HG02571 (cell line): ENCODE data around the gene CAP2.
"Not testable (repeated sequence)": the region's sequence is repeated elsewhere in the genome, so short reads cannot be mapped to it uniquely, and the experiment has no call there.

Experiments
- ATAC-seq: cut with Tn5 transposase; IDR thresholded peaks from one replicate; pipeline ENCODE4 v1.9.1; 2021; ENCODE audit warnings: mild to moderate bottlenecking, moderate library complexity; ENCODE audit not compliant: unreplicated experiment

CAP2 gene

GRCh38 chr6:17497535-17498095, 104.2 kb downstream of the CAP2 start:
- ATAC-seq, result no peak

GRCh38 chr6:17501442-17501841, 108.0 kb downstream of the CAP2 start:
- ATAC-seq, result no peak

- ATAC-seq, result no peak
Measured at GRCh38 chr6:17501982-17502704, 108.7 kb downstream of the CAP2 start.

- ATAC-seq, result no peak
Measured at GRCh38 chr6:17503051-17503450, 109.7 kb downstream of the CAP2 start.

GRCh38 chr6:17504005-17504404, 110.6 kb downstream of the CAP2 start:
- no peak for ATAC-seq

GRCh38 chr6:17505062-17505476, 111.7 kb downstream of the CAP2 start:
- ATAC-seq, result no peak

- no peak for ATAC-seq
Measured at GRCh38 chr6:17505767-17506280, 112.4 kb downstream of the CAP2 start.

GRCh38 chr6:17506531-17506930, 113.1 kb downstream of the CAP2 start:
- no peak for ATAC-seq

- ATAC-seq, result no peak
Measured at GRCh38 chr6:17506962-17507361, 113.6 kb downstream of the CAP2 start.

- ATAC-seq, result no peak
Measured at GRCh38 chr6:17511084-17511483, 117.7 kb downstream of the CAP2 start.

GRCh38 chr6:17511580-17511979, 118.2 kb downstream of the CAP2 start:
- no peak for ATAC-seq

GRCh38 chr6:17519120-17519519, 125.7 kb downstream of the CAP2 start:
- no peak for ATAC-seq

- ATAC-seq, result no peak
Measured at GRCh38 chr6:17525637-17526036, 132.2 kb downstream of the CAP2 start.

- no peak for ATAC-seq
Measured at GRCh38 chr6:17527076-17527475, 133.7 kb downstream of the CAP2 start.

- no peak for ATAC-seq
Measured at GRCh38 chr6:17530321-17530835, 137.0 kb downstream of the CAP2 start.

- ATAC-seq, result no peak
Measured at GRCh38 chr6:17536586-17536985, 143.2 kb downstream of the CAP2 start.

GRCh38 chr6:17542243-17542642, 148.8 kb downstream of the CAP2 start:
- ATAC-seq, result no peak

- not testable (repeated sequence) for ATAC-seq
Measured at GRCh38 chr6:17545681-17546080, 152.3 kb downstream of the CAP2 start.

- ATAC-seq, result no peak
Measured at GRCh38 chr6:17551383-17551958, 158.1 kb downstream of the CAP2 start.

GRCh38 chr6:17552861-17553260, 159.5 kb downstream of the CAP2 start:
- no peak for ATAC-seq

GRCh38 chr6:17556014-17556413, 162.6 kb downstream of the CAP2 start:
- no peak for ATAC-seq

- no peak for ATAC-seq
Measured at GRCh38 chr6:17562636-17563035, 169.2 kb downstream of the CAP2 start.
